Thyroid gland (tissue), 4 donors: Measurements from ENCODE around the gene TGFA. TPM values are rescaled to one million over a fixed set of nuclear protein-coding genes. Genes with fewer than 3 reads are reported as not detected.

Experiments used
- DNase-seq, 2 donors: peaks; one replicate each; pipeline ENCODE4 v3.0.0-alpha.2; 2019
- H3K27ac ChIP-seq, 3 donors: fragments of 200-600 bp; sonication (generic); 1 replicate in 2 of 3; 2 replicates in 1 of 3; pipeline ENCODE4 v1.5.1; 2016 to 2019; ENCODE audit warnings: mild to moderate bottlenecking in 1 of 3, moderate library complexity in 1 of 3
- H3K27me3 ChIP-seq: fragments of 200-600 bp; sonication (generic); one replicate; pipeline ENCODE4 v1.5.1; 2019
- H3K36me3 ChIP-seq, 2 donors: fragments of 200-600 bp; sonication (generic); one replicate each; pipeline ENCODE4 v1.5.1; 2016 to 2019
- H3K4me1 ChIP-seq, 2 donors: fragments of 200-600 bp; sonication (generic); one replicate each; pipeline ENCODE4 v1.5.1; 2017 to 2019
- H3K4me3 ChIP-seq, 3 donors: fragments of 200-600 bp; sonication (generic); replicated peaks in 1 of 3; 1 replicate in 2 of 3; 2 replicates in 1 of 3; pipeline ENCODE4 v1.5.1; 2016; ENCODE audit warnings: mild to moderate bottlenecking in 1 of 3
- H3K9me3 ChIP-seq: fragments of 200-600 bp; sonication (generic); one replicate; pipeline ENCODE4 v1.5.1; 2017
- POLR2A ChIP-seq, 2 donors: fragments of 450-650 bp; IDR thresholded peaks; one replicate each; pipeline ENCODE4 v1.6.1; 2017; ENCODE audit warnings: antibody characterized with exemption in 2 of 2, mild to moderate bottlenecking in 2 of 2, moderate library complexity in 1 of 2
- WGBS, 2 donors: methylation state at CpG; one replicate each; pipeline ENCODE4 v1.1.5; 2017; 5-methylcytosine and 5-hydroxymethylcytosine counted together
- intact Hi-C: fragments of 100-400 bp; cut with DNase I; formaldehyde crosslinking; loops from one replicate; pipeline ENCODE4 v1.15.1; 2023
- total RNA-seq, 4 donors: library from RNA; depleted of rRNA; stranded (reverse); fragments of >200 nt; gene quantifications; one replicate each; pipeline ENCODE4 v1.2.3, GENCODE V29; 2016
- TF ChIP-seq, protein P1 (sequence below), 6 experiments: fragments of 200-600 bp in 3 of 6; fragments of 450-650 bp in 3 of 6; sonication (generic) in 3 of 6; IDR thresholded peaks; one replicate each; pipeline ENCODE4 v1.5.1; 2016 to 2019; ENCODE audit warnings: antibody characterized with exemption in 6 of 6, mild to moderate bottlenecking in 2 of 6, inconsistent platforms in 1 of 6, moderate library complexity in 1 of 6

Gene TGFA
- total RNA-seq, 4 donors from 2014 or later: 12.9 to 23.0 (median 18.6) TPM

DNA sequence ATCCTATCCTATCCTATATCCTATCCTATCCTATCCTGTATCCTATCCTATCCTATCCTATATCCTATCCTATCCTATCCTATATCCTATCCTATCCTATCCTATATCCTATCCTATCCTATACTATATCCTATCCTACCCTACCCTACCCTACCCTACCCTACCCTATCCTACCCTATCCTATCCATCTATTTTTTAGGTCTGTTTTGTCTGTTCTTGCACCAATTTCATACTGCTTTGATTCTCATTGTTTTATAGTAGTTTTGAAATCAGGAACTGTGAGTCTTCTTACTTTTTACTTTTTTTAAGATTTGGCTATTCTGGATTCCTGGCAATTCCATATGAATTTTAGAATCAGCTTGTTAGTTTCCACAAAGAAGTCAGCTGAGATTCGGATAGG is 118.5 kb downstream of the TGFA start:
- intact Hi-C loops: no loop called here
- WGBS, 2 donors: 79 to 81% methylated on average over 1 of the region's 1 CpG

DNA sequence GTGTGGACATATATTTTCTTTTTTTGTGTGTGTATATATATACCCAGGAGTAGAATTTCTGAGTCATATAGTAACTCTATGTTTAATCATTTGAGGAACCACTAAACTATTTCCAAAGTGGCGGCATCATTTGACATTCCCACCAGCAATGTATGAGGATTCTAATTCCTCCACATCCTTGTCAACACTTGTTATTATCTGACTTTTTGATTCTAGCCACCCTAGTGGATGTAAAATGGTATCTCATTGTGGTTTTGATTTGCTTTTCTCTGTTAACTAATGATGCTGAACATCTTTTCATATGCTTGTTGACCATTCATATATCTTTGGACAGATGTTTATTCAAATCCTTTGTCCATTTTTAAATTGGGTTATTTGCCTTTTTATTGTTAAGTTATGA is 120.3 kb downstream of the TGFA start:
- Histone ChIP-seq H3K36me3 (no peaks in the 10 kb centered on the region), H3K4me1 (no peaks in the 10 kb centered on the region), H3K27me3 (no peaks in the 10 kb centered on the region), H3K4me3 (no peak overlapping the region), H3K9me3 (no peaks in the 10 kb centered on the region), H3K27ac (no peak overlapping the region)
- 92 to 93% methylated on average over 1 of the region's 1 CpG for WGBS, 2 donors
- TF ChIP-seq, protein P1, sequence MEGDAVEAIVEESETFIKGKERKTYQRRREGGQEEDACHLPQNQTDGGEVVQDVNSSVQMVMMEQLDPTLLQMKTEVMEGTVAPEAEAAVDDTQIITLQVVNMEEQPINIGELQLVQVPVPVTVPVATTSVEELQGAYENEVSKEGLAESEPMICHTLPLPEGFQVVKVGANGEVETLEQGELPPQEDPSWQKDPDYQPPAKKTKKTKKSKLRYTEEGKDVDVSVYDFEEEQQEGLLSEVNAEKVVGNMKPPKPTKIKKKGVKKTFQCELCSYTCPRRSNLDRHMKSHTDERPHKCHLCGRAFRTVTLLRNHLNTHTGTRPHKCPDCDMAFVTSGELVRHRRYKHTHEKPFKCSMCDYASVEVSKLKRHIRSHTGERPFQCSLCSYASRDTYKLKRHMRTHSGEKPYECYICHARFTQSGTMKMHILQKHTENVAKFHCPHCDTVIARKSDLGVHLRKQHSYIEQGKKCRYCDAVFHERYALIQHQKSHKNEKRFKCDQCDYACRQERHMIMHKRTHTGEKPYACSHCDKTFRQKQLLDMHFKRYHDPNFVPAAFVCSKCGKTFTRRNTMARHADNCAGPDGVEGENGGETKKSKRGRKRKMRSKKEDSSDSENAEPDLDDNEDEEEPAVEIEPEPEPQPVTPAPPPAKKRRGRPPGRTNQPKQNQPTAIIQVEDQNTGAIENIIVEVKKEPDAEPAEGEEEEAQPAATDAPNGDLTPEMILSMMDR (IDR thresholded peaks at IDR 0.05): no peak
- TF ChIP-seq POLR2A (IDR thresholded peaks at IDR 0.05): no peak
- intact Hi-C loops: no loop called here
- no peak for DNase-seq

More for the DNA sequence above, 118.5 kb downstream of the TGFA start:
- H3K4me1 ChIP-seq: no peaks in the 10 kb centered on the region
- no peaks in the 10 kb centered on the region for H3K27me3 ChIP-seq
- H3K27ac ChIP-seq: no peak overlapping the region
- no peaks in the 10 kb centered on the region for H3K9me3 ChIP-seq
- no peaks in the 10 kb centered on the region for H3K36me3 ChIP-seq
- TF ChIP-seq, protein P1 (IDR thresholded peaks at IDR 0.05): no peak
- TF ChIP-seq POLR2A (IDR thresholded peaks at IDR 0.05): no peak
- H3K4me3 ChIP-seq: no peak overlapping the region
- no peak for DNase-seq

DNA sequence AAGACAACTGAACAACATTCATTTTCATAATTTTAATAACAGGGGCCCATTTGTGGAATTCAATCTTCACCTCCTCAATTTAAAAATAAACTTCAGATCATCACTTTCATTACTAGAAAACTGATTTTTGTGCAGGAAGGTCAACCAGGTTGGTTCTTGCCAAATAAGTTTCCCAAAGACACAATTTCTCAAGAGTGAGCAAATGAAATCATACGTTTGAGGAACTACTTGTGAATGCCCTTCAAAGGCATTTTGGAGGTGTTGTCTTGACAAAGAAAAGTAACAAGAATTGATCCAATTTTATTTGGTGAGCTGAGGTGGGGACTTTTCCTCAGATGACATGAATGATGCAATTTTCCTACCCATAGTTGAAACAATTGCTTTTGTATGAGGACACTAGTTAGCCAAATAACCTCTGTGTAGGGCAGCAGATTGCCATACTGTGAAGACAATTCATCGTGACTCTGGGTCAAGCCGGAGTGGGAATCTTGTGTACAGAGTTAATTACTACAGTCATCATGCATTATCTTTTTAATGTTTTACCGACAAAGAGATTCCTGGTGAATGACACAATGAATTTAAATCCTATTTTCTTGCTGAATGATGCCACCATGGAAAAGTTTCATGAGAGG is 121.8 kb downstream of the TGFA start:
- DNase-seq: no peak
- intact Hi-C loops: no loop called here
- Histone ChIP-seq H3K36me3 (no peaks in the 10 kb centered on the region), H3K9me3 (no peaks in the 10 kb centered on the region), H3K27ac (no peak overlapping the region), H3K4me3 (no peak overlapping the region), H3K27me3 (no peaks in the 10 kb centered on the region), H3K4me1 (no peaks in the 10 kb centered on the region)
- TF ChIP-seq, protein P1 (IDR thresholded peaks at IDR 0.05): no peak
- TF ChIP-seq POLR2A (IDR thresholded peaks at IDR 0.05): no peak
- 68 to 78% methylated on average over 4 of the region's 4 CpGs for WGBS, 2 donors

DNA sequence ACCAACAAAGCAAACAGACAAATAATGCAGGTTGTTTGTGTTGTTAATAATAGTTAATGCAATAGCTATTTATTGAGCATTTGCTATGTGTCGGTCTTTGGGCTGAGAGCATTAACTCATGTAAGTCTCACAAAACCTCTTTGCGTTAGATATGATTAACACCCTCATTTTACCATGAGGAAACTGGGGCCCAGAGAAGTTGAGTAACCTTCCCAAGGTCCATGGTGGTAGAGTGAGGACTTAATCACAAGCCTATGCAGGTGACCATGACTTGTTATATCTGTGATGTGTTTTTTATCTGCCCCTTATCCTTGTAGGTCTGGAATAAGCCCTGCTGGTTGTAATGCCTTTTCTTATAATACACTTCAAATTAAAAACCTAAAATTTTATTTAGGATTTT is 127.3 kb downstream of the TGFA start:
- no peak overlapping the region for H3K27ac ChIP-seq
- intact Hi-C loops: no loop called here
- no peaks in the 10 kb centered on the region for H3K4me1 ChIP-seq
- H3K36me3 ChIP-seq: no peaks in the 10 kb centered on the region
- WGBS, 2 donors: 97 to 98% methylated on average over 2 of the region's 2 CpGs
- no peaks in the 10 kb centered on the region for H3K27me3 ChIP-seq
- DNase-seq: no peak
- no peak overlapping the region for H3K4me3 ChIP-seq
- no peak for TF ChIP-seq POLR2A (IDR thresholded peaks at IDR 0.05)
- TF ChIP-seq, protein P1 (IDR thresholded peaks at IDR 0.05): no peak
- H3K9me3 ChIP-seq: no peaks in the 10 kb centered on the region

DNA sequence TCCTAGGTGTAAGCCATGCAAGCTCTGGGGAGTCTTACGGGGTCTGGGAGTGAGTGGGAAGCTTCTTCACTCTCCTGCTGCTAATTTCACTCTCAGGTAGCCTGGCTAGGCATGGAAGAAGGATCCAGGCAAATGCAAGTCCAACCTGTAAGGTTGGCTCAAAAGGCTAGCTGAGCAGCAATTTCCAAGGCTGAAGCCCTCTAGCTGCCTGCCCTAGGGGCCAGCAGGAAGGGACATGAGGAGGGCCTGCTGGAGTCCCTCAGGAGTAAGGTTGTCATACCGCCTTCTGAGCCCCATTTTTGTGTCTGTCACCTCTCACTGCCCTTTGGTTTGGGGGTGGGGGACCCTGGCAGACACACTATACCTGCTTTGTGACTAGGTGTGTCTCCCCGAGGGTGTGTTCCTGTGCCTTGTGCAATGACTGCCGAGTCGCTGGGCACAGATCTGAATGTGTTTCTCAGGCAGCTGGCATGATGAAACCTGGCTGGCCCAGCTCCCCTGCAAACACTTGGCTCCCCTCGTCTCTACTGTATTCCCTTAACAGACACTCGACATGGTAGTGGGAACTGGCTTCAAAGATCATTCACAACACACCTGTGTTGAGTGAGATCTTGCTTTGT is 127.8 kb downstream of the TGFA start:
- peaks cover 0 to 2% of the 10 kb centered on the region in 2 donors for H3K4me1 ChIP-seq
- H3K9me3 ChIP-seq: no peaks in the 10 kb centered on the region
- no peak for DNase-seq
- intact Hi-C loops: no loop called here
- H3K27me3 ChIP-seq: no peaks in the 10 kb centered on the region
- no peaks in the 10 kb centered on the region for H3K36me3 ChIP-seq
- H3K4me3 ChIP-seq: no peak overlapping the region
- WGBS, 2 donors: 84 to 87% methylated on average over 7 of the region's 7 CpGs
- no peak for TF ChIP-seq POLR2A (IDR thresholded peaks at IDR 0.05)
- TF ChIP-seq, protein P1 (IDR thresholded peaks at IDR 0.05): no peak
- H3K27ac ChIP-seq: no peak overlapping the region
